NCI-H446 treated with DMSO at 0.1 percent for 48 hours (cell line): Measurements from ENCODE around the gene PIK3AP1.

Experiments used
- DNase-seq: peaks from one replicate; lab custom pipeline; 2025; lab: John Stamatoyannopoulos, UW

PIK3AP1 gene

GRCh38 chr10:96672481-96673175 lies 47.7 kb downstream of the PIK3AP1 start:
- DNase-seq = no peak

GRCh38 chr10:96671211-96671890 lies 49.0 kb downstream of the PIK3AP1 start:
- DNase-seq = no peak

GRCh38 chr10:96670786-96671185 lies 49.5 kb downstream of the PIK3AP1 start:
- no peak for DNase-seq

- no peak for DNase-seq
Observed at GRCh38 chr10:96667401-96667800, 52.9 kb downstream of the PIK3AP1 start.

- no peak for DNase-seq
Observed at GRCh38 chr10:96666741-96667140, 53.6 kb downstream of the PIK3AP1 start.

GRCh38 chr10:96665306-96665705 lies 55.0 kb downstream of the PIK3AP1 start:
- no peak for DNase-seq

- DNase-seq = no peak
Observed at GRCh38 chr10:96664563-96664962, 55.8 kb downstream of the PIK3AP1 start.

- DNase-seq = no peak
Observed at GRCh38 chr10:96663797-96664196, 56.5 kb downstream of the PIK3AP1 start.

- DNase-seq = no peak
Observed at GRCh38 chr10:96661632-96662031, 58.7 kb downstream of the PIK3AP1 start.

GRCh38 chr10:96660297-96660696 lies 60.0 kb downstream of the PIK3AP1 start:
- no peak for DNase-seq

GRCh38 chr10:96658844-96659243 lies 61.5 kb downstream of the PIK3AP1 start:
- no peak for DNase-seq

GRCh38 chr10:96657385-96657784 lies 62.9 kb downstream of the PIK3AP1 start:
- DNase-seq = no peak

- DNase-seq = no peak
Observed at GRCh38 chr10:96656839-96657238, 63.5 kb downstream of the PIK3AP1 start.

- no peak for DNase-seq
Observed at GRCh38 chr10:96656198-96656577, 64.1 kb downstream of the PIK3AP1 start.

- no peak for DNase-seq
Observed at GRCh38 chr10:96655461-96656197, 64.7 kb downstream of the PIK3AP1 start.

GRCh38 chr10:96651998-96652431 lies 68.3 kb downstream of the PIK3AP1 start:
- DNase-seq = no peak

GRCh38 chr10:96650958-96651357 lies 69.4 kb downstream of the PIK3AP1 start:
- no peak for DNase-seq

- no peak for DNase-seq
Observed at GRCh38 chr10:96648297-96648696, 72.0 kb downstream of the PIK3AP1 start.

GRCh38 chr10:96647466-96647865 lies 72.8 kb downstream of the PIK3AP1 start:
- DNase-seq = no peak

- DNase-seq = no peak
Observed at GRCh38 chr10:96646751-96647166, 73.6 kb downstream of the PIK3AP1 start.

GRCh38 chr10:96646301-96646700 lies 74.0 kb downstream of the PIK3AP1 start:
- no peak for DNase-seq

- no peak for DNase-seq
Observed at GRCh38 chr10:96645191-96645721, 75.1 kb downstream of the PIK3AP1 start.

- no peak for DNase-seq
Observed at GRCh38 chr10:96643920-96644319, 76.4 kb downstream of the PIK3AP1 start.
